LHCN-M2 (cell line): ENCODE measurements around the gene TUBB2A. TPM values are rescaled to one million over a fixed set of nuclear protein-coding genes. Genes with fewer than 3 reads are reported as not detected.

Source experiments
- DNase-seq: peaks from one replicate; pipeline ENCODE4 v3.0.0-alpha.2; 2012; ENCODE audit warnings: low read depth
- total RNA-seq: library from RNA; depleted of rRNA; stranded (reverse); fragments of >200 nt; gene quantifications from 2 replicates; pipeline ENCODE4 v1.2.3, GENCODE V29; 2014; rRNA removed

The TUBB2A gene
- total RNA-seq, 1 experiment from 2014 or later: 197 TPM

GRCh38 chr6:3124667-3125066, 32.7 kb downstream of the TUBB2A start:
- DNase-seq: no peak

- no peak for DNase-seq
Observed at GRCh38 chr6:3122823-3123182, 34.5 kb downstream of the TUBB2A start.

- DNase-seq: no peak
Observed at GRCh38 chr6:3120765-3121089, 36.6 kb downstream of the TUBB2A start.

- DNase-seq: peak; percentile 38
Observed at GRCh38 chr6:3119040-3119723, 38.2 kb downstream of the TUBB2A start.

GRCh38 chr6:3118353-3119039, 38.8 kb downstream of the TUBB2A start, which contains the start of gene BPHL:
Gene BPHL, plus strand, starts transcription at chr6:3118711. Its CDS starts 30 bp downstream, at chr6:3118741.
- DNase-seq: peak; percentile 86

GRCh38 chr6:3117912-3118352, 39.4 kb downstream of the TUBB2A start:
- no peak for DNase-seq

GRCh38 chr6:3114377-3114776, 43.0 kb downstream of the TUBB2A start:
- no peak for DNase-seq

GRCh38 chr6:3109761-3110160, 47.6 kb downstream of the TUBB2A start:
- DNase-seq: no peak

- DNase-seq: no peak
Observed at GRCh38 chr6:3108746-3109414, 48.5 kb downstream of the TUBB2A start.

Other genes with a start within 250 kb of the TUBB2A start
- gene SERPINB6, start 186.0 kb downstream of the TUBB2A start, total RNA-seq: 150 and 160 TPM in 2 replicates
- 28.8 and 30.1 TPM in 2 replicates for gene NQO2, start 157.7 kb downstream of the TUBB2A start, total RNA-seq
- 17.5 and 19.7 TPM in 2 replicates for gene RIPK1, start 89.0 kb downstream of the TUBB2A start, total RNA-seq
- gene BPHL, start 38.8 kb downstream of the TUBB2A start, total RNA-seq: 22.5 and 28.0 TPM in 2 replicates
- 23.3 and 31.3 TPM in 2 replicates for gene TUBB2B, start 70.1 kb upstream of the TUBB2A start, total RNA-seq
- gene PSMG4, start 101.4 kb upstream of the TUBB2A start, total RNA-seq: 29.9 and 30.6 TPM in 2 replicates